Measurements from ENCODE around the gene DOK7. TPM values are rescaled to one million over a fixed set of nuclear protein-coding genes. Genes with fewer than 3 reads are reported as not detected.

Gene DOK7
- total RNA-seq, 1 donor from 2014 or later: 0.72 TPM

- TF ChIP-seq CTCF (conservative IDR thresholded peaks at IDR 0.05): peak; percentile 58
- H3K36me3 Mint-ChIP-seq: no peaks in the 10 kb centered on the region
- no peak for DNase-seq (ENCODE audit: extremely low spot score, unreplicated experiment)
- H3K4me1 Mint-ChIP-seq (ENCODE audit: unreplicated experiment): no peaks in the 10 kb centered on the region
- no peaks in the 10 kb centered on the region for H3K27me3 Mint-ChIP-seq
- H3K4me3 Mint-ChIP-seq: no peak overlapping the region
- H3K9me3 Mint-ChIP-seq: no peaks in the 10 kb centered on the region
- no peak overlapping the region for H3K27ac Mint-ChIP-seq
Measured at GRCh38 chr4:3434881-3435685, 28.0 kb upstream of the DOK7 start.

- Mint-ChIP-seq H3K9me3 (no peaks in the 10 kb centered on the region), H3K27me3 (no peaks in the 10 kb centered on the region), H3K27ac (no peak overlapping the region), H3K36me3 (no peaks in the 10 kb centered on the region), H3K4me3 (no peak overlapping the region), H3K4me1 (ENCODE audit: unreplicated experiment) (no peaks in the 10 kb centered on the region)
- no peak for TF ChIP-seq CTCF (conservative IDR thresholded peaks at IDR 0.05)
- no peak for DNase-seq (ENCODE audit: extremely low spot score, unreplicated experiment)
Measured at GRCh38 chr4:3435686-3435956, 27.5 kb upstream of the DOK7 start.

DNA sequence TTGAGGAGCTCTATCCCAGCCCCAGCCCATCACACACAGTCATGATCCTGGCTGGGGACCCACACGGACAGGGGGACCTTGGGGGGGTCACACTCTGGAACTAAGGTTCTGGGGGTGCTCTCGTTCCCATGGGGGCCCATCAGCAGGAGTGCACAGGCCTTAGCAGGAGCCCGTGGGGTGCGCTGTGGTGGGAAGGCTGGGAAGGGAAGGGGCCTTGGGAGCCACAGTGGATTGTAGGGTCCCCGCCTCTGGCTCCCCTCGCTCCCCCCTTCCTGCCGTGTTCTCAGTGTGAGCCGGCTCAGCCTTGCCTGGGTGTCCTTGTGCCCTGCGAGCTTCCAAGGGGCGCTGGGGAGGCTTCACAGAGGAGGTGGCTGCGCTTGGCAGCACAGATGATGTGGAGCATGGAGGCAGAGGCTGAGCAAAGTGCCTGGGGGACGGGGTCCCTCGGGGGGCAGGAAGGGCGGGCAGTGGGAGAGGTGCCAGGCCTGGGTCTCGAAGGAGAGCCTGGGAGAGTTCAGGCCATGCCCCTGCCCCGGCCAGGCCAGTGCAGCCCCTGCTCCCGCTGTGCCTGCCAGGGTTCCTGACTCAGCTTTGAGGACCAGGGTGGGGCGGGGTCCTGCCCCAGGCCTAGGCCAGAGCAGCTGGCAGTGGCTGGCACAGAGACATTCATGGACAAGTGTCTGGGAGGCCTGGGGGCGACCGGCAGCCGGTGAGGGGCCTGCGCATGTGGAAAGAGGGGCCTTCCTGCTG is 26.9 kb upstream of the DOK7 start:
- H3K4me1 Mint-ChIP-seq (ENCODE audit: unreplicated experiment): no peaks in the 10 kb centered on the region
- H3K27ac Mint-ChIP-seq: no peak overlapping the region
- no peak for DNase-seq (ENCODE audit: extremely low spot score, unreplicated experiment)
- no peaks in the 10 kb centered on the region for H3K27me3 Mint-ChIP-seq
- no peak overlapping the region for H3K4me3 Mint-ChIP-seq
- no peaks in the 10 kb centered on the region for H3K9me3 Mint-ChIP-seq
- TF ChIP-seq CTCF (conservative IDR thresholded peaks at IDR 0.05): no peak
- H3K36me3 Mint-ChIP-seq: no peaks in the 10 kb centered on the region

DNA sequence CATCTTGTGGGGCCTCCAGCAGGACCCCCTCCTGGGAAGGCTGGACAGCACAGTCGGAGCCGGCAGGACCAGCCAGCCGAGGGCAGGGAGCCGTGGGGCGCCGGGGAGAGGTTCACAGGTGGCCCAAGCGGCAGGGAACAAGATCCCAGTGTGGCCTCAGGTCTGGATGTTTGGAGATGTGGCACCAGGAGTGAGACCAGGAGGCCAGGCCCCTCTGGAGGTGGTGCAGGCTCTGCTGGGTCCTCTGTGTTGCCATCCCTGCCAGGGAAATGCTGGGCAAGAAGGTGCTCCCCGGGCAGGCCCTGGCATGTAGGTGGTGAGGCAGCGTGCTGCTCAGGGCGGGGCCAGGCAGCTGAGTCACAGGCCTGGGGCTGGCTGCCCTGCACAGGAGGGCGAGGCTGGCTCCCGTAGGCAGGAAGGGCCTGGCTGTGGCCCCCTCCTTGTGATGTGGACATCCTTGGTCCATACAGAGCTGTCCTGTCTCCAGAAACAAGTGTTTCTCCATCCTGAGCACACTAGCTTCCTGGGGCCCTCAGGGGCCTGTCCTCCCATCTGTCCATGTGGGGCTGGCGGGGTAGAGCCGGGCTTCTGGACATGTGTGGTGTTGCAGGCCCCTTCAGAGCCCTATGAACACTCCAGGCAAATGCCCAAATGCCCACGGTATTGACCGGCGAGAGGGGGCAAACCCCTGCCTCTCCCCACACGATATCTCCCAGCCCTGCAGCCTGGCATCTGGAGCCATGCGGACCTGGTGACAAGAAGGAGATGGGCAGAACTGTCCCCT is 26.1 kb upstream of the DOK7 start:
- Mint-ChIP-seq H3K27me3 (no peaks in the 10 kb centered on the region), H3K27ac (no peak overlapping the region), H3K4me3 (no peak overlapping the region), H3K36me3 (no peaks in the 10 kb centered on the region), H3K9me3 (no peaks in the 10 kb centered on the region), H3K4me1 (ENCODE audit: unreplicated experiment) (no peaks in the 10 kb centered on the region)
- no peak for TF ChIP-seq CTCF (conservative IDR thresholded peaks at IDR 0.05)
- DNase-seq (ENCODE audit: extremely low spot score, unreplicated experiment): no peak

DNA sequence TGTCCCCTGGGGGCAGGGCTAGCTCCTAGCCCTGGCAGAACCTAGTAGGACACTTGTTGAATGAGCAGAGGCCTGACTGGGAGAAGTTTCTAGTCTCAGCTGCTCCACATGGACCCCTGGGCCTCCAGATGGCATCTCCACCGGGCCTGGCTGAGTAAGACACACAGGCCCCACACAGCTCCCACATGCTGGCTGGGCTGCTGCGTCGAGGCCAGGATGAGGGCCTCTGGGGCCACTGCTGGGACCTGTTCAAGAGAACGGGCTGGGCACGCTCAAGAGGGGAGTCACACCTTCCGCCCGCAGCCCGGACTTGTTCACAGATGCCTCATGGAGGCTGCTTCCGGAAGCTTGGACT is 25.5 kb upstream of the DOK7 start:
- DNase-seq (ENCODE audit: extremely low spot score, unreplicated experiment): no peak
- Mint-ChIP-seq H3K27ac (peak overlapping the region; percentile 43), H3K4me1 (ENCODE audit: unreplicated experiment) (no peaks in the 10 kb centered on the region), H3K4me3 (no peak overlapping the region), H3K9me3 (no peaks in the 10 kb centered on the region), H3K36me3 (no peaks in the 10 kb centered on the region), H3K27me3 (no peaks in the 10 kb centered on the region)
- no peak for TF ChIP-seq CTCF (conservative IDR thresholded peaks at IDR 0.05)

Measured in type B pancreatic cell (in vitro differentiated cells).